Heart right ventricle (tissue), 16 donors: ENCODE results near the gene CDC14B. TPM values are rescaled to one million over a fixed set of nuclear protein-coding genes. Genes with fewer than 3 reads are reported as not detected.

ENCODE experiments used
- ATAC-seq, 8 donors: fragments of 200-7000 bp; cut with Tn5 transposase; one replicate each; pipeline ENCODE4 v1.9.1; 2020; ENCODE audit warnings: mild to moderate bottlenecking in 8 of 8, moderate library complexity in 8 of 8, moderate number of reproducible peaks in 1 of 8
- DNase-seq, 2 donors: peaks; one replicate each; pipeline ENCODE4 v3.0.0-alpha.2; 2020
- H3K27ac ChIP-seq, 10 donors: fragments of 200-600 bp; sonication (generic) in 2 of 10; one replicate each; pipeline versions ENCODE4 v1.5.0 to v1.8.0; 2020 to 2022; ENCODE audit warnings: mild to moderate bottlenecking in 3 of 10
- H3K27me3 ChIP-seq, 7 donors: fragments of 200-600 bp; one replicate each; pipeline ENCODE4 v1.8.0; 2021 to 2022; ENCODE audit warnings: mild to moderate bottlenecking in 2 of 7
- H3K36me3 ChIP-seq, 9 donors: fragments of 200-600 bp; sonication (generic) in 1 of 9; one replicate each; pipeline versions ENCODE4 v1.5.0 to v1.8.0; 2020 to 2022; ENCODE audit warnings: mild to moderate bottlenecking in 2 of 9
- H3K4me1 ChIP-seq, 9 donors: fragments of 200-600 bp; sonication (generic) in 1 of 9; one replicate each; pipeline versions ENCODE4 v1.5.0 to v1.8.0; 2020 to 2022; ENCODE audit warnings: mild to moderate bottlenecking in 4 of 9
- H3K4me3 ChIP-seq, 10 donors: fragments of 200-600 bp; sonication (generic) in 2 of 10; one replicate each; pipeline versions ENCODE4 v1.5.0 to v1.8.0; 2020 to 2022; ENCODE audit warnings: mild to moderate bottlenecking in 7 of 10, moderate library complexity in 2 of 10
- H3K9me3 ChIP-seq, 11 donors: fragments of 200-600 bp in 10 of 11; sonication (generic) in 2 of 11; one replicate each; pipeline versions ENCODE4 v1.5.0 to v1.8.0; 2013 to 2022; ENCODE audit warnings: mild to moderate bottlenecking in 2 of 11, control low read depth in 1 of 11, moderate library complexity in 1 of 11
- WGBS, 2 donors: extraction: QIAGEN DNeasy Blood & Tissue Kit; methylation state at CpG; one replicate each; pipeline ENCODE4 v1.1.7; 2013; ENCODE audit warnings: inconsistent platforms in 1 of 2; 5-methylcytosine and 5-hydroxymethylcytosine counted together
- intact Hi-C, 10 donors: fragments of 100-400 bp; cut with DNase I; formaldehyde crosslinking; loops; one replicate each; pipeline versions ENCODE4 v1.11.1 to v1.14.2; 2022
- polyA plus RNA-seq, 2 donors: library from polyadenylated mRNA; stranded (reverse); fragments of 200-250 nt; gene quantifications; one replicate each; pipeline ENCODE4 v1.2.3, GENCODE V29; 2013
- total RNA-seq, 10 donors: library from RNA; stranded (reverse); fragmentation: NEBNext Ultra II Directional in 3 of 10; extraction: Animal tissue kit (Norgen Biotek cat#: 25700) in 3 of 10; gene quantifications; one replicate each; pipeline versions ENCODE4 v1.2.1 to v1.2.4, GENCODE V29; 2021 to 2023
- TF ChIP-seq, protein P1 (sequence below), 9 donors: fragments of 200-600 bp; sonication (generic) in 2 of 9; IDR thresholded peaks; one replicate each; pipeline versions ENCODE4 v1.5.0 to v1.8.0; 2021 to 2022; ENCODE audit warnings: antibody characterized with exemption in 9 of 9, mild to moderate bottlenecking in 5 of 9, moderate library complexity in 1 of 9
- donor health status: Arrhythmogenic right ventricular cardiomyopathy.
- donor health status: ischemic (EF 13 %, LVEDD 7.1; RV severe dilation, severe dysfunction).
- donor health status: healthy with polysubstance abuse.
- donor health status: DM: no; HTN: yes; CAD: no.
- donor health status: DM: no; HTN: no; CAD: no.
- donor health status: ischemic (EF 25% LVEDD 6.9; RV normal size, moderate dysfunction).
- donor health status: ischemic (EF 25% LVEDD 5.7; RV mildly dilated, moderate dysfunction).
- donor health status: healthy.
- donor health status: DM: yes; HTN: yes; CAD: no.
- donor health status: Ischemic cardiomyopathy.
- donor health status: ischemic (EF 35%, LVEDD 5.7; RV mildly dilated, moderate dysfunction).
- donor health status: nonischemic (EF 11% LVEDD 7.7; RV severe dilation, severe dysfunction).
- donor health status: DM: yes; HTN: yes; CAD: no.
- donor health status: PGD.
- donor health status: ischemic (EF 29% LVEDD 5.4; RV normal size, mild dysfunction).
- donor health status: nonischemic (EF 23%, LVEDD 6.1; RV moderate dilation, normal function).

The CDC14B gene
- total and polyA plus RNA-seq, 12 donors, result 5.1 to 30.8 (median 23.9) TPM

DNA sequence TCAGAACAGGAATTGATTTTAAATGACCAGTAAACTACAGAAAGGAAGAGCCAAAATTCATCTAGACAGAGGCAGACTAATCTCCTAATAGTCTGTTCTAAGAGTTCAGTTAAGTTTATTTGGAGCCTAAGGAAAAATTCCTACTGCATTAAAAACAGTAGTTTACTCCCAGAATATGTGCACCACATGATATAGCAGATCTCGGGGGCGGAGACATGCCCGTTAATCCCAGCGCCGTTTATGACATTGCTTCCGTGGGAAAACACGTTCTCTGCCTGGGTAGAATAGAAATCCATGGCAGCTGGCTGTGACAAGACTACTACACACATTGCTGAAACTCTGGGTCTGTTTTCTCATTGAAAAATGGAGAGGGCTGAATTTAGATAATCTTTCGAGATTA, 158.3 kb downstream of the CDC14B start:
- WGBS, 2 donors, result 88 to 95% methylated on average over 8 of the region's 8 CpGs
- H3K4me3 ChIP-seq, result no peak overlapping the region
- no peak for ATAC-seq
- peaks cover 0 to 7% (median 0%) of the 10 kb centered on the region in 9 donors for H3K4me1 ChIP-seq
- H3K36me3 ChIP-seq, result peaks cover 0 to 71% (median 17%) of the 10 kb centered on the region in 9 donors
- DNase-seq, result no peak
- intact Hi-C loops, result loop anchor here in 1 of 10 donors (10.0 kb wide), 1 partner anchor 203 kb away; no protein-coding TSS in a partner anchor
- no peaks in the 10 kb centered on the region for H3K27me3 ChIP-seq
- H3K27ac ChIP-seq, result no peak overlapping the region
- no peaks in the 10 kb centered on the region for H3K9me3 ChIP-seq
- TF ChIP-seq, protein P1, sequence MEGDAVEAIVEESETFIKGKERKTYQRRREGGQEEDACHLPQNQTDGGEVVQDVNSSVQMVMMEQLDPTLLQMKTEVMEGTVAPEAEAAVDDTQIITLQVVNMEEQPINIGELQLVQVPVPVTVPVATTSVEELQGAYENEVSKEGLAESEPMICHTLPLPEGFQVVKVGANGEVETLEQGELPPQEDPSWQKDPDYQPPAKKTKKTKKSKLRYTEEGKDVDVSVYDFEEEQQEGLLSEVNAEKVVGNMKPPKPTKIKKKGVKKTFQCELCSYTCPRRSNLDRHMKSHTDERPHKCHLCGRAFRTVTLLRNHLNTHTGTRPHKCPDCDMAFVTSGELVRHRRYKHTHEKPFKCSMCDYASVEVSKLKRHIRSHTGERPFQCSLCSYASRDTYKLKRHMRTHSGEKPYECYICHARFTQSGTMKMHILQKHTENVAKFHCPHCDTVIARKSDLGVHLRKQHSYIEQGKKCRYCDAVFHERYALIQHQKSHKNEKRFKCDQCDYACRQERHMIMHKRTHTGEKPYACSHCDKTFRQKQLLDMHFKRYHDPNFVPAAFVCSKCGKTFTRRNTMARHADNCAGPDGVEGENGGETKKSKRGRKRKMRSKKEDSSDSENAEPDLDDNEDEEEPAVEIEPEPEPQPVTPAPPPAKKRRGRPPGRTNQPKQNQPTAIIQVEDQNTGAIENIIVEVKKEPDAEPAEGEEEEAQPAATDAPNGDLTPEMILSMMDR (IDR thresholded peaks at IDR 0.05), result no peak

DNA sequence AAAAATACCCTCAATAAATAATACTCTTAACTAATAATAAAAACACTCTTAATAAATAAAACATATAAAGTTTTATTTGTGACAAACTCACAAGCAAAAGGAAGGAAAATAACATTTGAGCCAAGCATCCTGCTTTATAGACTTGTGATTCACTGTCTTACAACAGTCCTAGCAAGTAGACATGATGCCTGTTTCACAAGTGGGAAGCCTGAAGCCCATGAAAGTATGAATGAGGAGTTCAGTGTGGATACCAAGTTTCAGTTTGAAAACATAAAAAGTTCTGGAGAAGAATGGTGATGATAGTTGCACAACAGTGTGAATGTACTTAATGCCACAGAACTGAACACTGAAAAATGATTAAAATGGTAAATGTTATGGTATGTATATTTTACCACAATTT, 158.8 kb downstream of the CDC14B start:
- intact Hi-C loops, result loop anchor here in 1 of 10 donors (10.0 kb wide), 1 partner anchor 204 kb away; no protein-coding TSS in a partner anchor
- Histone ChIP-seq H3K27me3 (no peaks in the 10 kb centered on the region), H3K9me3 (no peaks in the 10 kb centered on the region), H3K4me3 (no peak overlapping the region), H3K27ac (no peak overlapping the region), H3K4me1 (peaks cover 0 to 7% (median 0%) of the 10 kb centered on the region in 9 donors), H3K36me3 (peaks cover 0 to 66% (median 13%) of the 10 kb centered on the region in 9 donors)
- TF ChIP-seq, protein P1 (IDR thresholded peaks at IDR 0.05), result no peak
- no peak for DNase-seq
- no peak for ATAC-seq

DNA sequence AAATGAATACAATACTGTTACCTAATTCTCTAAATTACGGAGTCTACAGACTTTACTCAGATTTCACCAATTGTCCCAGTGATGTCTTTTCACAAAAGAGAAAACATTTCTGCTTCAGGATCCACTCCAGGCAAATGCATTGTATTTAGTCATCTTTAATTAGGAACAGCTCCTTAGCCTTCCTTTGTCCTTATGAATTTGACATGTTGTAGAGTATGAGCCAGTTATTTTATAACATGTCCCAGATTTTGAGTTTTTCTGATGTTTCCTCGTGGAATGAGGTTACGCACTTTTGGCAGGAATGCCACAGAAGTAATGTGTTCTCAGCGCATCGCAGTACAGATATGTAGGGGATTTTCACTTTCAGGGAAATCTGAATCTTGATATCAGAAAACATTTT, 159.2 kb downstream of the CDC14B start:
- WGBS, 2 donors, result 89 to 95% methylated on average over 5 of the region's 5 CpGs
- TF ChIP-seq, protein P1 (IDR thresholded peaks at IDR 0.05), result no peak
- Histone ChIP-seq H3K27me3 (no peaks in the 10 kb centered on the region), H3K9me3 (no peaks in the 10 kb centered on the region), H3K4me3 (no peak overlapping the region), H3K36me3 (peaks cover 0 to 62% (median 9%) of the 10 kb centered on the region in 9 donors), H3K27ac (no peak overlapping the region), H3K4me1 (peaks cover 0 to 7% (median 0%) of the 10 kb centered on the region in 9 donors)
- intact Hi-C loops, result loop anchor here in 1 of 10 donors (10.0 kb wide), 1 partner anchor 204 kb away; no protein-coding TSS in a partner anchor
- ATAC-seq (no peak), DNase-seq (no peak)

DNA sequence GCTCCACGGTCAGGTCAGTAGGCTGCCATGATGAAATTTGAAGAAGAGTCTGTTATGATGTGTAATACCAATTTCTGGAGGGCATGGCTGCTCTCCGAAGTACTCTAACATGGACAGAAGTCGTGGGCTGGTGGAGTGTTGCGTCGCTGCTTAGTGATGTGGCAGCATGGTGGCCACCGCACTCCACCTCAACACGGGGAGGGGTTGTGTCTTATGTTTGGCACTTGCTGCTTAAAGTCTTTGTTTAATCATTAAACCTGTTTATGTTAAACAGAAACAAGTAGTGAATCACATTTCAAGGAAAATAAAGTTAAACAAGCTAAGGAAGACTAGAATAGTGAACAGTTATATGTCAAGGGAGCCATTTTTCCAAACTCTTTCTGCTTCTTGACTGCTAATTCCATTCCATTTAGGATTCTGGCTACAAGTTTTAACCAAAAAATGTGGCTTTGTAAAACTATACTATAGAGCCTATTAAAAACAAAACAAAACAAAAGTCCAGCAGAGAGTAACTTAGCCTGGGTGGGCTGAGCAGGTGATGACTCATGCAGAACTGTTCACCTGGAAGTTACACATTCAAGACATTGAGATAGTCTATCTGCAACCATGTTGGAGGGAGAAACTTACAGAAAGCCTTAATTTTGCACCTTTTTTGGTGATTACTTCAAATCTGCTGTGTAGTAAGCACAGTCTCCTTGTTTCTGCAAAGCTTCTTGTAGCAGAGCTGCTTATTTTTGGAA, 160.2 kb downstream of the CDC14B start:
- Histone ChIP-seq H3K4me1 (peaks cover 0 to 6% (median 0%) of the 10 kb centered on the region in 9 donors), H3K27me3 (no peaks in the 10 kb centered on the region), H3K36me3 (peaks cover 0 to 56% (median 6%) of the 10 kb centered on the region in 9 donors), H3K4me3 (no peak overlapping the region), H3K27ac (no peak overlapping the region), H3K9me3 (no peaks in the 10 kb centered on the region)
- no peak for DNase-seq
- WGBS, 2 donors, result 98 to 99% methylated on average over 7 of the region's 7 CpGs
- TF ChIP-seq, protein P1 (IDR thresholded peaks at IDR 0.05), result no peak
- intact Hi-C loops, result loop anchor here in 5 of 10 donors (10.0 kb wide), 5 partner anchors 105 to 205 kb away; partner anchors contain the start of gene PRXL2C (in 3 of the 5)
- ATAC-seq, result no peak
